SU-DHL-6 (cell line): Measurements from ENCODE around the gene SGK1.

Experiments used
- EZH2phosphoT487 ChIP-seq: fragments of 200-600 bp; sonication (generic), shearing (Covaris generic); conservative IDR thresholded peaks from 2 replicates; pipeline ENCODE4 v1.6.1; 2018; ENCODE audit warnings: mild to moderate bottlenecking, antibody characterized with exemption, low read length, moderate library complexity, mixed read lengths
- TF ChIP-seq, protein P1 (sequence below): fragments of 200-600 bp; sonication (generic); IDR thresholded peaks from one replicate; pipeline ENCODE4 v1.5.1; 2017; ENCODE audit warnings: antibody characterized with exemption, mild to moderate bottlenecking, low read length, moderate library complexity; ENCODE audit not compliant: insufficient read depth, poor library complexity, severe bottlenecking

DNA sequence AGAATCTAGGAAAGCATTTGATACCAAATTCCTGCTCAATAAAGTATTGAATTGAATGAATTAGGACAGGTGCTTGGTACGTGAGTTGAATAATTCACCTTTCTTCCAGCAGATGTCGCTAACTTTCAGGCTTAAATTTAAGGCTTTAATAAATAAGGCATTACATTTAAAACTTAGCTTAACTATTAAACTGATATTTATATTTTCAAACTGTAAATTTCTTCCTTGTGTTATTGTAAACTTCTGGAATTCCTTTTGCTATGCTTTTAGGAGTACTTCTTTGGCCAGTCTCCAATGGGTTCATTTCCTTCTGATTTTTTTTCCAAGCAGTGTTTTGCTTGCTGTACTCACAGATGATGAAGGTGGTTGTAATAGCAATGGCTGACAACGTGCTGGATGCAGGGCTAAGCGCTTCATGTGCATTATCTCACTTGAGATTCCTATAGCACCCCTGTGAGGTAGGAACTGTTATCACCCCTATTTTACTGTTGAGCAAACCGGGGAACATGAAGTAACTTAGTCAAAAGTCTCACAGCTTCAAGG, 194.2 kb downstream of the SGK1 start:
- TF ChIP-seq, protein P1, sequence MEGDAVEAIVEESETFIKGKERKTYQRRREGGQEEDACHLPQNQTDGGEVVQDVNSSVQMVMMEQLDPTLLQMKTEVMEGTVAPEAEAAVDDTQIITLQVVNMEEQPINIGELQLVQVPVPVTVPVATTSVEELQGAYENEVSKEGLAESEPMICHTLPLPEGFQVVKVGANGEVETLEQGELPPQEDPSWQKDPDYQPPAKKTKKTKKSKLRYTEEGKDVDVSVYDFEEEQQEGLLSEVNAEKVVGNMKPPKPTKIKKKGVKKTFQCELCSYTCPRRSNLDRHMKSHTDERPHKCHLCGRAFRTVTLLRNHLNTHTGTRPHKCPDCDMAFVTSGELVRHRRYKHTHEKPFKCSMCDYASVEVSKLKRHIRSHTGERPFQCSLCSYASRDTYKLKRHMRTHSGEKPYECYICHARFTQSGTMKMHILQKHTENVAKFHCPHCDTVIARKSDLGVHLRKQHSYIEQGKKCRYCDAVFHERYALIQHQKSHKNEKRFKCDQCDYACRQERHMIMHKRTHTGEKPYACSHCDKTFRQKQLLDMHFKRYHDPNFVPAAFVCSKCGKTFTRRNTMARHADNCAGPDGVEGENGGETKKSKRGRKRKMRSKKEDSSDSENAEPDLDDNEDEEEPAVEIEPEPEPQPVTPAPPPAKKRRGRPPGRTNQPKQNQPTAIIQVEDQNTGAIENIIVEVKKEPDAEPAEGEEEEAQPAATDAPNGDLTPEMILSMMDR: peak; percentile 66
- TF ChIP-seq EZH2phosphoT487: no peak
